ENCODE results near the gene ZMYND11.

DNA sequence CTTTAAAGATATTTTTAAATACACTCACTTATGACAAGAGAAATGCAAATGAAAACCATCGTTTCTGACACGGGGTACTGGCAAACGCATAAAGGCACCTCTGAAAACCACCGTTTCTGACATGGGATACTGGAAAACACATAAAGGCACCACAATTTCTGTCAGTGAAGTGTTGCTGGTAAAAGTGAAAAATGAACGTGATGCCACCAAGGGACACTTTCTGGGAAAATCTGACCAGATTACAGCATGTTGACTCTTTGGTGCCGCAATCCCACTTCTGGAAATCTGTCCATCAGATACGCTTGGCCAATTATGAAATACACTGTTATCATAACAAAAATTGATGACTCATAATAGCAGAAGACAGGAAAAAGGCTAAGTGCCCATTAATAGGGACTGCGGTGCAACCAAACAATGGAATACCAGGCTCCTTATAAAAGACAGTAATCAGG, 131.7 kb downstream of the ZMYND11 start:
- no peak for TF ChIP-seq POLR2AphosphoS5 (IDR thresholded peaks at IDR 0.05; ENCODE audit: low read depth, low read length)
- TF ChIP-seq, protein P1, sequence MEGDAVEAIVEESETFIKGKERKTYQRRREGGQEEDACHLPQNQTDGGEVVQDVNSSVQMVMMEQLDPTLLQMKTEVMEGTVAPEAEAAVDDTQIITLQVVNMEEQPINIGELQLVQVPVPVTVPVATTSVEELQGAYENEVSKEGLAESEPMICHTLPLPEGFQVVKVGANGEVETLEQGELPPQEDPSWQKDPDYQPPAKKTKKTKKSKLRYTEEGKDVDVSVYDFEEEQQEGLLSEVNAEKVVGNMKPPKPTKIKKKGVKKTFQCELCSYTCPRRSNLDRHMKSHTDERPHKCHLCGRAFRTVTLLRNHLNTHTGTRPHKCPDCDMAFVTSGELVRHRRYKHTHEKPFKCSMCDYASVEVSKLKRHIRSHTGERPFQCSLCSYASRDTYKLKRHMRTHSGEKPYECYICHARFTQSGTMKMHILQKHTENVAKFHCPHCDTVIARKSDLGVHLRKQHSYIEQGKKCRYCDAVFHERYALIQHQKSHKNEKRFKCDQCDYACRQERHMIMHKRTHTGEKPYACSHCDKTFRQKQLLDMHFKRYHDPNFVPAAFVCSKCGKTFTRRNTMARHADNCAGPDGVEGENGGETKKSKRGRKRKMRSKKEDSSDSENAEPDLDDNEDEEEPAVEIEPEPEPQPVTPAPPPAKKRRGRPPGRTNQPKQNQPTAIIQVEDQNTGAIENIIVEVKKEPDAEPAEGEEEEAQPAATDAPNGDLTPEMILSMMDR (IDR thresholded peaks at IDR 0.05): no peak

Measured in Panc1 (cell line).